Ascending aorta (tissue), 2 donors: Measurements from ENCODE around the gene SLC39A13. TPM values are rescaled to one million over a fixed set of nuclear protein-coding genes. Genes with fewer than 3 reads are reported as not detected.

Source experiments
- DNase-seq, 2 donors: peaks; one replicate each; pipeline ENCODE4 v3.0.0-alpha.2; 2019; ENCODE audit warnings: low spot score in 2 of 2
- H3K27ac ChIP-seq, 2 donors: fragments of 200-600 bp; sonication (generic); one replicate each; pipeline ENCODE4 v1.5.1; 2016 to 2017; ENCODE audit warnings: mild to moderate bottlenecking in 1 of 2
- H3K27me3 ChIP-seq: fragments of 200-600 bp; sonication (generic); one replicate; pipeline ENCODE4 v1.5.1; 2017
- H3K36me3 ChIP-seq, 2 donors: fragments of 200-600 bp; sonication (generic); one replicate each; pipeline ENCODE4 v1.5.1; 2016
- H3K4me1 ChIP-seq, 2 donors: fragments of 200-600 bp; sonication (generic); one replicate each; pipeline ENCODE4 v1.5.1; 2016 to 2017; ENCODE audit warnings: mild to moderate bottlenecking in 1 of 2
- H3K4me3 ChIP-seq, 2 donors: fragments of 200-600 bp; sonication (generic); one replicate each; pipeline ENCODE4 v1.5.1; 2016 to 2017; ENCODE audit warnings: mild to moderate bottlenecking in 1 of 2
- H3K9me3 ChIP-seq, 2 donors: fragments of 200-600 bp; sonication (generic); one replicate each; pipeline ENCODE4 v1.5.1; 2016
- CTCF ChIP-seq, 3 experiments: fragments of 200-600 bp in 2 of 3; fragments of 450-650 bp in 1 of 3; sonication (generic) in 2 of 3; IDR thresholded peaks; one replicate each; pipeline ENCODE4 v1.5.1; 2016 to 2019; ENCODE audit warnings: antibody characterized with exemption in 3 of 3, mild to moderate bottlenecking in 1 of 3, moderate library complexity in 1 of 3
- intact Hi-C: fragments of 100-400 bp; cut with DNase I; formaldehyde crosslinking; loops from one replicate; pipeline ENCODE4 v1.15.1; 2023
- total RNA-seq: library from RNA; depleted of rRNA; stranded (reverse); fragments of >200 nt; gene quantifications from one replicate; pipeline ENCODE4 v1.1.0, GENCODE V29; 2016

Gene SLC39A13
- 246 TPM for total RNA-seq

- Histone ChIP-seq H3K9me3 (no peaks in the 10 kb centered on the region), H3K4me3 (peak within 1 kb of the TSS; percentile 82 to 87), H3K27me3 (no peaks in the 10 kb centered on the region), H3K36me3 (peaks cover 19 to 20% of the 10 kb centered on the region in 2 donors), H3K27ac (peak within 1 kb of the TSS; percentile 95 to 99), H3K4me1 (peaks cover 10 to 33% of the 10 kb centered on the region in 2 donors)
- peak; percentile 91 to 98 for DNase-seq
- intact Hi-C loops: loop anchor here (1.0 to 5.0 kb wide), 8 partner anchors 18 to 1491 kb away; partner anchors contain the start of genes ARFGAP2, FNBP4, KBTBD4 and NDUFS3
- TF ChIP-seq CTCF (IDR thresholded peaks at IDR 0.05): peak; percentile 78 to 99 (median 85)
Measured at GRCh38 chr11:47407746-47408590, at the start of gene SLC39A13. SLC39A13 (plus strand) TSS chr11:47408590; CDS start chr11:47410095, 1,505 bp downstream.

- Histone ChIP-seq H3K27ac (no peak overlapping the region), H3K4me3 (no peak overlapping the region), H3K9me3 (no peaks in the 10 kb centered on the region), H3K4me1 (peaks cover 0 to 2% of the 10 kb centered on the region in 2 donors), H3K36me3 (no peaks in the 10 kb centered on the region), H3K27me3 (no peaks in the 10 kb centered on the region)
- intact Hi-C loops: no loop called here
- no peak for DNase-seq
- TF ChIP-seq CTCF (IDR thresholded peaks at IDR 0.05): no peak
Measured at GRCh38 chr11:47358731-47359051, 49.7 kb upstream of the SLC39A13 start.

GRCh38 chr11:47359162-47359561 lies 49.2 kb upstream of the SLC39A13 start:
- intact Hi-C loops: no loop called here
- Histone ChIP-seq H3K36me3 (no peaks in the 10 kb centered on the region), H3K4me1 (peaks cover 0 to 2% of the 10 kb centered on the region in 2 donors), H3K27ac (no peak overlapping the region), H3K27me3 (no peaks in the 10 kb centered on the region), H3K4me3 (no peak overlapping the region), H3K9me3 (no peaks in the 10 kb centered on the region)
- no peak for TF ChIP-seq CTCF (IDR thresholded peaks at IDR 0.05)
- no peak for DNase-seq

GRCh38 chr11:47359586-47359985 lies 48.8 kb upstream of the SLC39A13 start:
- H3K4me3 ChIP-seq: no peak overlapping the region

GRCh38 chr11:47360341-47360740 lies 48.0 kb upstream of the SLC39A13 start:
- Histone ChIP-seq H3K9me3 (no peaks in the 10 kb centered on the region), H3K36me3 (no peaks in the 10 kb centered on the region), H3K27me3 (no peaks in the 10 kb centered on the region), H3K4me1 (peaks cover 0 to 2% of the 10 kb centered on the region in 2 donors), H3K4me3 (no peak overlapping the region), H3K27ac (no peak overlapping the region)
- TF ChIP-seq CTCF (IDR thresholded peaks at IDR 0.05): no peak
- no peak for DNase-seq
- intact Hi-C loops: no loop called here

More at GRCh38 chr11:47359586-47359985, 48.8 kb upstream of the SLC39A13 start:
- H3K27me3 ChIP-seq: no peaks in the 10 kb centered on the region
- no peaks in the 10 kb centered on the region for H3K9me3 ChIP-seq
- H3K4me1 ChIP-seq: peaks cover 0 to 2% of the 10 kb centered on the region in 2 donors
- H3K36me3 ChIP-seq: no peaks in the 10 kb centered on the region
- no peak for DNase-seq
- TF ChIP-seq CTCF (IDR thresholded peaks at IDR 0.05): no peak
- intact Hi-C loops: no loop called here
- no peak overlapping the region for H3K27ac ChIP-seq
